Measurements from ENCODE around the gene FOXP1. TPM values are rescaled to one million over a fixed set of nuclear protein-coding genes. Genes with fewer than 3 reads are reported as not detected.

The FOXP1 gene
- total RNA-seq, 1 donor from 2014 or later = 31.1 TPM

- Mint-ChIP-seq H3K4me1 (ENCODE audit: low read depth, unreplicated experiment) (peaks cover 57% of the 10 kb centered on the region), H3K36me3 (ENCODE audit: unreplicated experiment) (no peaks in the 10 kb centered on the region), H3K9me3 (ENCODE audit: unreplicated experiment) (peaks cover 2% of the 10 kb centered on the region), H3K27me3 (ENCODE audit: unreplicated experiment) (no peaks in the 10 kb centered on the region), H3K4me3 (ENCODE audit: unreplicated experiment) (no peak overlapping the region), H3K27ac (ENCODE audit: unreplicated experiment) (no peak overlapping the region)
- DNase-seq = no peak
- TF ChIP-seq, protein P1, sequence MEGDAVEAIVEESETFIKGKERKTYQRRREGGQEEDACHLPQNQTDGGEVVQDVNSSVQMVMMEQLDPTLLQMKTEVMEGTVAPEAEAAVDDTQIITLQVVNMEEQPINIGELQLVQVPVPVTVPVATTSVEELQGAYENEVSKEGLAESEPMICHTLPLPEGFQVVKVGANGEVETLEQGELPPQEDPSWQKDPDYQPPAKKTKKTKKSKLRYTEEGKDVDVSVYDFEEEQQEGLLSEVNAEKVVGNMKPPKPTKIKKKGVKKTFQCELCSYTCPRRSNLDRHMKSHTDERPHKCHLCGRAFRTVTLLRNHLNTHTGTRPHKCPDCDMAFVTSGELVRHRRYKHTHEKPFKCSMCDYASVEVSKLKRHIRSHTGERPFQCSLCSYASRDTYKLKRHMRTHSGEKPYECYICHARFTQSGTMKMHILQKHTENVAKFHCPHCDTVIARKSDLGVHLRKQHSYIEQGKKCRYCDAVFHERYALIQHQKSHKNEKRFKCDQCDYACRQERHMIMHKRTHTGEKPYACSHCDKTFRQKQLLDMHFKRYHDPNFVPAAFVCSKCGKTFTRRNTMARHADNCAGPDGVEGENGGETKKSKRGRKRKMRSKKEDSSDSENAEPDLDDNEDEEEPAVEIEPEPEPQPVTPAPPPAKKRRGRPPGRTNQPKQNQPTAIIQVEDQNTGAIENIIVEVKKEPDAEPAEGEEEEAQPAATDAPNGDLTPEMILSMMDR (IDR thresholded peaks at IDR 0.05; ENCODE audit: partially characterized antibody, unreplicated experiment) = no peak
These were observed 528.1 kb downstream of the FOXP1 start for GRCh38 chr3:71055257-71056001.

DNA sequence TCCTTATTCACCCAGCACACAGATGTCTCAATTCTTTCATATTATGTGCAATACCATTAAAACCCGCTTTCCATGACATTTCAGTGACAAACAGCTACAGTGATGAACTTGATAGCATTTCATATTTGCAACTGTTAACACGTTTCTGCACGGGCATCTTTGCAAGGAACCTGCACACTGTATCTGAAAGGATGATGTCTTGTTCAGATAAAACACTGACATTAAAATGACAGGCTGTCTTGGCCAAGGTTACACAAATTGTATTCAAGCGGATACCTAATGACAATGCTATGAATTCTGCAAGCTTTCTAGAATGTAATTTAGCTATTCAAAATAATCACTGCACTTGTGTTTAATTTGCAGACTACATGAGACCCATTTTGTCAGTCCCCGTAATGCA is 529.2 kb downstream of the FOXP1 start:
- H3K27me3 Mint-ChIP-seq (ENCODE audit: unreplicated experiment) = no peaks in the 10 kb centered on the region
- no peaks in the 10 kb centered on the region for H3K36me3 Mint-ChIP-seq (ENCODE audit: unreplicated experiment)
- TF ChIP-seq, protein P1 (IDR thresholded peaks at IDR 0.05; ENCODE audit: partially characterized antibody, unreplicated experiment) = no peak
- H3K4me1 Mint-ChIP-seq (ENCODE audit: low read depth, unreplicated experiment) = peaks cover 61% of the 10 kb centered on the region
- H3K9me3 Mint-ChIP-seq (ENCODE audit: unreplicated experiment) = peaks cover 2% of the 10 kb centered on the region
- no peak for DNase-seq
- no peak overlapping the region for H3K4me3 Mint-ChIP-seq (ENCODE audit: unreplicated experiment)
- H3K27ac Mint-ChIP-seq (ENCODE audit: unreplicated experiment) = no peak overlapping the region

DNA sequence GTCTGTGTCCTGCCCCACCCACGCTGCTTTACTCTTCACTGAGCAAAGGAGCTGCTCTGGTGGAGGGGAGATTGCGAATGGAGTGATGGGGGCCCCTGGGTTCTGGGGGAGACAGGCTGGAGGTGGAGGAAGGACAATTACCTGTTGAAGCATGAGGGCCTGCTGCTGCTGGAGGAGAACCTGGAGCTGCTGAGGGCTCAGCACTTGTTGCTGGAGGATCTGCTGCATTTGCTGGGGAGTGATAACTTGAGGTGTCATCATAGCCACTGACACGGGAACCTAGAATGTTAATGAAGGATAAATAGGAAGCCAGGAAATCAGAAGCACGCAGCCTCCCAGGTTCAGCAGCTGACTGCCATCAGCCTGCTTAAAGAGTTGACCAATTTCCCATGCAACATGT is 530.0 kb downstream of the FOXP1 start:
- Mint-ChIP-seq H3K36me3 (ENCODE audit: unreplicated experiment) (no peaks in the 10 kb centered on the region), H3K4me1 (ENCODE audit: low read depth, unreplicated experiment) (peaks cover 70% of the 10 kb centered on the region), H3K9me3 (ENCODE audit: unreplicated experiment) (peaks cover 2% of the 10 kb centered on the region), H3K4me3 (ENCODE audit: unreplicated experiment) (no peak overlapping the region), H3K27ac (ENCODE audit: unreplicated experiment) (no peak overlapping the region), H3K27me3 (ENCODE audit: unreplicated experiment) (no peaks in the 10 kb centered on the region)
- TF ChIP-seq, protein P1 (IDR thresholded peaks at IDR 0.05; ENCODE audit: partially characterized antibody, unreplicated experiment) = no peak
- no peak for DNase-seq

DNA sequence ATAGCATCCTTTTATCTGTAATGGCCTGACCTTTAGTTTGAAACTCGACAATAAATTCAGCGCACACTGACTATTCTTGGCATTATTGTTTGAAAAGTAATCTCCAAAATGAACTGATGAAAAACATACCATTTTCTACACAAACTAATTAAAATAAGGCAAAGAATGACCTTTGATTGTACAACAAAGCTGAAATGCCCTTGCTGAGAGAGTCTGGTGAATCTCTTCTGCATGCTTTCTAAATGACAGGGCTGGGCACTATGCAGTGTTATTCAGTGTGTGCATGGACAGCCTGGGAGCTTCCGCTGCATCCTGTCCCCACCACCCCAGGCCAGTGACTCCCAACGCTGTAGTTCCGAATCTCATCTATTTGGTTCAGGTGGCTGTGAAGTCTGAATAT is 530.8 kb downstream of the FOXP1 start:
- TF ChIP-seq, protein P1 (IDR thresholded peaks at IDR 0.05; ENCODE audit: partially characterized antibody, unreplicated experiment) = no peak
- Mint-ChIP-seq H3K27ac (ENCODE audit: unreplicated experiment) (no peak overlapping the region), H3K4me3 (ENCODE audit: unreplicated experiment) (no peak overlapping the region), H3K9me3 (ENCODE audit: unreplicated experiment) (no peaks in the 10 kb centered on the region), H3K36me3 (ENCODE audit: unreplicated experiment) (no peaks in the 10 kb centered on the region), H3K27me3 (ENCODE audit: unreplicated experiment) (no peaks in the 10 kb centered on the region), H3K4me1 (ENCODE audit: low read depth, unreplicated experiment) (peaks cover 69% of the 10 kb centered on the region)
- no peak for DNase-seq

GRCh38 chr3:71051893-71052687 is 531.4 kb downstream of the FOXP1 start:
- peaks cover 2% of the 10 kb centered on the region for H3K9me3 Mint-ChIP-seq (ENCODE audit: unreplicated experiment)
- DNase-seq = no peak
- H3K27me3 Mint-ChIP-seq (ENCODE audit: unreplicated experiment) = no peaks in the 10 kb centered on the region
- H3K4me1 Mint-ChIP-seq (ENCODE audit: low read depth, unreplicated experiment) = peaks cover 72% of the 10 kb centered on the region
- H3K4me3 Mint-ChIP-seq (ENCODE audit: unreplicated experiment) = no peak overlapping the region
- TF ChIP-seq, protein P1 (IDR thresholded peaks at IDR 0.05; ENCODE audit: partially characterized antibody, unreplicated experiment) = no peak
- no peak overlapping the region for H3K27ac Mint-ChIP-seq (ENCODE audit: unreplicated experiment)
- H3K36me3 Mint-ChIP-seq (ENCODE audit: unreplicated experiment) = no peaks in the 10 kb centered on the region

Measured in glutamatergic neuron (in vitro differentiated cells).